Activated T-cell treated with anti-CD3 and anti-CD28 coated beads, Interleukin-2, amount 50 U/mL, for 4 hours (primary cell): ENCODE results near the gene DYRK2. TPM values are rescaled to one million over a fixed set of nuclear protein-coding genes. Genes with fewer than 3 reads are reported as not detected.
"Not testable (repeated sequence)": the region's sequence is repeated elsewhere in the genome, so short reads cannot be mapped to it uniquely, and the experiment has no call there.

ENCODE experiments used
- ATAC-seq, 2 donors: fragments of 200-7000 bp; cut with Tn5 transposase; one replicate each; pipeline ENCODE4 v1.10.0; 2021
- DNase-seq: peaks from one replicate; pipeline ENCODE4 v3.0.0-alpha.2; 2020
- H3K27me3 Mint-ChIP-seq: one replicate; pipeline ENCODE4 v1.8.0; 2021; ENCODE audit warnings: low read depth, mixed read lengths
- H3K36me3 Mint-ChIP-seq: one replicate; pipeline ENCODE4 v1.8.0; 2022; ENCODE audit warnings: mixed read lengths; ENCODE audit not compliant: insufficient read depth
- H3K4me1 Mint-ChIP-seq: one replicate; pipeline ENCODE4 v1.8.0; 2021; ENCODE audit warnings: low read depth, mixed read lengths
- H3K4me3 Mint-ChIP-seq: one replicate; pipeline ENCODE4 v1.8.0; 2021; ENCODE audit warnings: mild to moderate bottlenecking, moderate library complexity, mixed read lengths
- H3K9me3 Mint-ChIP-seq: one replicate; pipeline ENCODE4 v1.8.0; 2021; ENCODE audit warnings: mixed read lengths
- total RNA-seq, 3 donors: library from RNA; stranded (reverse); gene quantifications; one replicate each; pipeline ENCODE4 v1.2.1, GENCODE V29; 2021

Gene DYRK2
- total RNA-seq, 3 donors from 2014 or later: 37.6 to 46.5 (median 40.3) TPM

DNA sequence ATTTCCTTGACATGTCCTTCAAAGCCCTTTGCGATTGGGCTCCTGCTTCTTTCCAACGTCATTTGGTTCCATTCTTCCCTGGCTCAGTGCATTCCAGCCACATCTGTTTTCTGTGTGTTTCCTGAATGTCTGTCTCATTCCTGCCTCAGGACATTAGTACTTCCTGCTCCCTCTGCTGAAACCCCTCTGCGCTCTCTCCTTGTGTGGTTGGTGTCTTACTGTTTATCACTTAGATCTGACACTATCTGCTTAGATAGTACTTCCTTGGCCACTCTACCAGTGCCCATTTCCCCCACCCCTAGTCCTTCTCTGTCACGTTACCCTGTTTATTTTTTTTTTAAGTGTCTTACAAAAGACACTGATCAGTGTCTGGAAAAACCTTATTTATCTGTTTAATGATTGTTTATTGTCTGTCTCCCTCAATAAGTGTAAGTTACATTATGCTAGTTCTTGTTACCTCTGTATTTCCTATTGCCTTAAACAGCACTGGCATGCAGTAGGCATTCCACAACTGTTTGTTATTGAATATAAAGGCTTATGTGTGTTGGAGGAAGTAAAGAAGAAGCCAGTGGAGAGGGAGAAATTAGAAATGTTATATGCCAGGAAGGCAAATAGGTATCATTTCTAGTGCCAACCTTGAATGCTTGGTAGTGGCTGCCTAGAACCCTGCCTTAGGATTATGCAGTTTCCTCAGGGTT is 21.5 kb downstream of the DYRK2 start:
- no peak overlapping the region for H3K4me3 Mint-ChIP-seq
- H3K9me3 Mint-ChIP-seq: peaks cover 24% of the 10 kb centered on the region
- DNase-seq: no peak
- no peaks in the 10 kb centered on the region for H3K27me3 Mint-ChIP-seq
- peaks cover 28% of the 10 kb centered on the region for H3K36me3 Mint-ChIP-seq
- no peak for ATAC-seq
- peaks cover 37% of the 10 kb centered on the region for H3K4me1 Mint-ChIP-seq

DNA sequence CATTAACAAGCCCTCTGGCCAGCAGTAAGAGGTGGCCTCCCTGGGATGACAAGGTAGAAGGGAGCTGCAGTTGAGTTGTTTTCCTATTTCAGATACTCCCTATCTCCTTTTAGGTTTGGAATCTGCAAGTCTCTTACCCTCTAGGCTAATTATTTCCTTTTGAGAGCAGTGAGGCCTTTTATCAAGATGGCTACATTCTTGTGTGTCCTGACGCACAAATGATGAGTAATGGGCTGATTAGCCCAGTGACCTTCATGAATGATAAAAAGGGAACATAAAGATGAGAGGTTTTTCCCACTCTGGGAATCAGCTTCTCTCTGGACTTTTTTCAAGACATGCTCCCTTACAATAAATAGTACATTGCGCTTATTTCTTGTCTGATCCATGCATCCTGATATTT is 22.9 kb downstream of the DYRK2 start:
- H3K4me1 Mint-ChIP-seq: peaks cover 32% of the 10 kb centered on the region
- H3K4me3 Mint-ChIP-seq: no peak overlapping the region
- H3K9me3 Mint-ChIP-seq: peaks cover 24% of the 10 kb centered on the region
- ATAC-seq (no peak), DNase-seq (no peak)
- no peaks in the 10 kb centered on the region for H3K27me3 Mint-ChIP-seq
- H3K36me3 Mint-ChIP-seq: peaks cover 30% of the 10 kb centered on the region

DNA sequence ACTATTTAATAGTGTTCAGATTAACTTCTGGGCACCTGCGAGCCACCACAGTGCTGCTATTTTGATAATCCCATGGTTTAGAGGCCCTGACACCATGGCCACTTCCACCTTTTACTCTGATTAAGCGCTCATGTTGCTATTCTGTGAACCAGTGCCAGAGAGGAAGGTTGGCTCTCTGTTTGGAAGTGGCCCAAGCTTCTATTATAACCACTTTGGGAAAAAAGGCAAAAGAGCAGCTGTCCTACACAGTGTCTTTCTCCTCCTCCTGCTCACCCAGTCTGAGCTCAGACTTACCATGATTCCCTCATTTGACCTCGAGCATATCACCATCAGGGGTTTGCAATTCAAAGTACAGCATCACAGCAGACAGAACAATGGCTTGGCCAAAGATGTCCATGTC is 23.3 kb downstream of the DYRK2 start:
- no peak overlapping the region for H3K4me3 Mint-ChIP-seq
- no peaks in the 10 kb centered on the region for H3K27me3 Mint-ChIP-seq
- H3K9me3 Mint-ChIP-seq: peaks cover 24% of the 10 kb centered on the region
- H3K4me1 Mint-ChIP-seq: peaks cover 32% of the 10 kb centered on the region
- DNase-seq: no peak
- no peak for ATAC-seq
- peaks cover 30% of the 10 kb centered on the region for H3K36me3 Mint-ChIP-seq

DNA sequence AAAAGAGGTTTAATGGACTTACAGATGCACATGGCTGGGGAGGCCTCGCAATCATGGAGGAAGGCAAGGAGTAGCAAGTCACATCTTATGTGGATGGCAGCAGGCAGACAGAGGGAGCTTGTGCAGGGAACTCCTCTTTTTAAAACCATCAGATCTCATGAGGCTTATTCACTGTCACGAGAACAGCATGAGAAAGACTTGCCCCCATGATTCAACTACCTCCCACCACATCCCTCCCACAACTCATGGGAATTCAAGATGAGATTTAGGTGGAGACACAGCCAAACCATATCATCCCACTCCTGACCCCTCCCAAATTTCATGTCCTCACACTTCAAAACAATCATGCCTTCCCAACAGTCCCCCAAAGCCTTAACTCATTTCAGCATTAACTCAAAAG is 24.0 kb downstream of the DYRK2 start:
- not testable (repeated sequence) for H3K4me3 Mint-ChIP-seq

DNA sequence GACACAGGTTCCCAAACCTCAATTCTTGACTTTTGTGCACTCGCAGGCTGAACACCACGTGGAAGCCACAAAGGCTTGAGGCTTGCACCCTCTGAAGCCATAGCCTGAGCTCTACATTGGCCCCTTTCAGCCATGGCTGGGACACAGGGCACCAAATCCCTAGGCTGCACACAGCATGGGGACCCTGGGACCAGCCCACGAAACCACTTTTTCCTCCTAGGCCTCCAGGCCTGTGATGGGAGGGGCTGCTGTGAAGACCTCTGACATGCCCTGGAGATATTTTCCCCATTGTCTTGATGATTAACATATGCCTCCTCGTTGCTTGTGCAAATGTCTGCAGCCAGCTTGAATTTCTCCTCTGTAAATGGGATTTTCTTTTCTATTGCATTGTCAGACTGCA is 25.0 kb downstream of the DYRK2 start:
- not testable (repeated sequence) for H3K27me3 Mint-ChIP-seq, H3K4me3 Mint-ChIP-seq, ATAC-seq, DNase-seq
- peaks cover 22% of the 10 kb centered on the region for H3K36me3 Mint-ChIP-seq
- peaks cover 24% of the 10 kb centered on the region for H3K9me3 Mint-ChIP-seq
- H3K4me1 Mint-ChIP-seq: peaks cover 30% of the 10 kb centered on the region

More for the DNA sequence above, 24.0 kb downstream of the DYRK2 start:
- DNase-seq, H3K27me3 Mint-ChIP-seq, ATAC-seq: not testable (repeated sequence)
- H3K36me3 Mint-ChIP-seq: peaks cover 25% of the 10 kb centered on the region
- H3K4me1 Mint-ChIP-seq: peaks cover 29% of the 10 kb centered on the region
- peaks cover 24% of the 10 kb centered on the region for H3K9me3 Mint-ChIP-seq

DNA sequence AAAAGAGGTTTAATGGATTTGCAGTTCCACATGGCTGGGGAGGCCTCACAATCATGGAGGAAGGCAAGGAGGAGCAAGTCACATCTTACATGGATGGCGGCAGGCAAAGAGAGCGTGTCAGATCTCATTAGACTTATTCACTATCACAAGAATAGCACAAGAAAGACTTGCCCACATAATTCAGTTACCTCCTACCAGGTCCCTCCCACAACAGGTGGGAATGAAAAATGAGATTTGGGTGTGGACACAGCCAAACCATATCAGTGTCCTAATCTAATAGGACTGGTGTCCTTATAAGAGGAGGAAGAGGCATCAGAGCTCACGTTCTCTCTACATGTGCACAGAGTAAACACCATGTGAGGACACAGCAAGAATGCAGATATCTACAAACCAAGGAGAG is 25.9 kb downstream of the DYRK2 start:
- peaks cover 30% of the 10 kb centered on the region for H3K4me1 Mint-ChIP-seq
- H3K9me3 Mint-ChIP-seq: peaks cover 24% of the 10 kb centered on the region
- H3K4me3 Mint-ChIP-seq: no peak overlapping the region
- no peaks in the 10 kb centered on the region for H3K27me3 Mint-ChIP-seq
- H3K36me3 Mint-ChIP-seq: peaks cover 22% of the 10 kb centered on the region
- ATAC-seq (no peak), DNase-seq (no peak)

- H3K9me3 Mint-ChIP-seq: peaks cover 24% of the 10 kb centered on the region
- ATAC-seq: no peak
- H3K4me1 Mint-ChIP-seq: peaks cover 21% of the 10 kb centered on the region
- no peaks in the 10 kb centered on the region for H3K27me3 Mint-ChIP-seq
- H3K4me3 Mint-ChIP-seq: no peak overlapping the region
- DNase-seq: no peak
- H3K36me3 Mint-ChIP-seq: peaks cover 25% of the 10 kb centered on the region
Observed at GRCh38 chr12:67676624-67677023, 28.1 kb downstream of the DYRK2 start.

- Mint-ChIP-seq H3K4me1 (peaks cover 21% of the 10 kb centered on the region), H3K27me3 (no peaks in the 10 kb centered on the region), H3K36me3 (peaks cover 28% of the 10 kb centered on the region), H3K4me3 (no peak overlapping the region), H3K9me3 (peaks cover 22% of the 10 kb centered on the region)
- ATAC-seq (no peak), DNase-seq (no peak)
Observed at GRCh38 chr12:67677166-67677565, 28.6 kb downstream of the DYRK2 start.

DNA sequence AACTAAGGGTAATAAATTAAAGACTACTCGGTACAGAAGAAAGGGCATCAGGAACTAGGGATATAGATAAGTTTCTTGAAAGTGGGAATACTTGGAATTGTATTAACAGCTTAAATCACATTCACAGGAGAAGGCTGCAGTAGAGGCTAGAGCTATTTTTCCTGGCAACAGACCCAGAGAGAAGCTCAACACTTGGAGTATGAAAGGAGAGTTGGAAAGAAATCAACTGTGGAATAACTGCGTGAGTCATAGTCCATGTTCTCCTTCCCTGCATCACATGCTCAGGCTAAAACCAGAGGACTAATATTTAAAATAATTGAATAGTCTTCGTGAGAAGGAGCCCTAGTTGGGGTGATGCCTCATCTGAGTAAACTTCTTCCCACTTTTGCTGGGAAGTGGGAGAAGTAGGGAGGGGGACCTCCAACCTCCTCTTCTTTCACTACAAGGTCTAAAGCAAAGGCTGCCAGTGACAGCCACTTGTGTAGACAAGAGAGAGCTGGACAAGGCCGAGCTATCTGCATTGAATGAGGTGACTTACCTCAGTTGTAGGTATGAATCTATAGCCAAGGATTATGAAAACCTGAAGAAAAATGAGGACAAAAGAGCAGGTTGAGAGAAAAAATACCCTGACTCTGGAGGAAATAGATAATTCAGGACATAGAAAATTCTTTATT is 32.7 kb downstream of the DYRK2 start:
- Mint-ChIP-seq H3K4me1 (peaks cover 17% of the 10 kb centered on the region), H3K4me3 (no peak overlapping the region), H3K36me3 (peaks cover 16% of the 10 kb centered on the region), H3K27me3 (no peaks in the 10 kb centered on the region), H3K9me3 (no peaks in the 10 kb centered on the region)
- DNase-seq (no peak), ATAC-seq (no peak)

GRCh38 chr12:67681941-67682620 is 33.5 kb downstream of the DYRK2 start:
- no peaks in the 10 kb centered on the region for H3K9me3 Mint-ChIP-seq
- ATAC-seq (no peak), DNase-seq (no peak)
- H3K4me3 Mint-ChIP-seq: no peak overlapping the region
- H3K27me3 Mint-ChIP-seq: no peaks in the 10 kb centered on the region
- H3K36me3 Mint-ChIP-seq: peaks cover 19% of the 10 kb centered on the region
- peaks cover 12% of the 10 kb centered on the region for H3K4me1 Mint-ChIP-seq

DNA sequence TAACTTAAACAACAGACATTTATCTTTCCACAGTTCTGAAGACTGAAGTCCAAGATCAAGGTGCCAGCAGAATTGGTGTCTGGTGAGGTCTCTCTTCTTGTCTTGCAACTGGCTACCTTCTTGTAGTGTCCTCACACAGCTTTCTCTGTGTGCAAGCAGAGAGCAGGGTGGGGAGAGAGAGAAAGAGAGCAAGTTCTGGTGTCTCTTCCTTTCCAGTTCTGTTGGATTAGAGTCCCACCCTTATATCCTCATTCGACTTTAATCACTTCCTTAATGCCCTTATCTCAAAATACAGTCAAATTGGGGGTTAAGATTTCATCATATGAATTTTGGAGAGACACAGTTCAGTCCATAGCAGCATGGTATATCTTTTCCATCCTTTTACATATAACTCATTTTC is 40.8 kb downstream of the DYRK2 start:
- Mint-ChIP-seq H3K36me3 (peaks cover 11% of the 10 kb centered on the region), H3K4me3 (no peak overlapping the region), H3K27me3 (no peaks in the 10 kb centered on the region), H3K4me1 (peaks cover 3% of the 10 kb centered on the region), H3K9me3 (peaks cover 5% of the 10 kb centered on the region)
- DNase-seq (no peak), ATAC-seq (no peak)

DNA sequence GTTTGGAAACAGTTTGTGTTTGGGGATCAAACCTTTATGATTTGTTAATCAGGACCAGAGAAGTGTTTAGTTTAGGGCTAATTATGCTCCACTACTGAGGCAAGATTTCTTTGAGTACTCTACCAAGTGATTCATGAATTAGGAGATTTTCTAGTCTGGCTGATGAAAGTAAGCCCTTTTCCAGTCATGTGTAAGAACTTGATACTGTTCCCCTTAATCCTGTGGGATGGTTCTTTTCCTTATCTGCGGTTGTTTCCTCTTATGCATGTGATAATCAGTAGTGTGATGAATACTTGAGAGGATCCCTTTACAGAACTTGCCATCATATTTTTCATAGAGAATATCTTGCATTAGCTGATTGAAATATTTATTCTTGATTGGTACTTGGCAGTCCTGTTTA is 42.1 kb downstream of the DYRK2 start:
- peaks cover 7% of the 10 kb centered on the region for H3K36me3 Mint-ChIP-seq
- ATAC-seq: no peak
- peaks cover 5% of the 10 kb centered on the region for H3K9me3 Mint-ChIP-seq
- no peak for DNase-seq
- H3K4me1 Mint-ChIP-seq: peaks cover 14% of the 10 kb centered on the region
- H3K4me3 Mint-ChIP-seq: no peak overlapping the region
- no peaks in the 10 kb centered on the region for H3K27me3 Mint-ChIP-seq

DNA sequence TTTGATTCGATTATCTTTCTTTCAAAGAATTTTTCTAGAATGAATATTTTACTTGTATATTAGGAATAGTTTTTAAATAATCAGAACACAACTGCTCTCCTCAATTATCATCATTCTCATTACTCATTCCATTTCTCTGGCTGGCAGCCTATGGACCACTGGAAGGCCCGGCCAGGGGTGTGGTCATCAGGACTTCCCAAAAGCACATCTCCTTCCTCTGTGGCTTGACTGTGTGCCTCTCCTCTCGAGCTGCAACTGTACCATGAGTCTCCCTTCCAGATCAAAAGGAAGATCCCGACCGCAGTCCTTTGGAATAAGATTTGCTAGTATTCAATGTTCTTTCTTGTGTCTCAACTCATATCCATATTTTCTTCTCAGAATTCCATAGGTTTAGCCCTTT is 42.7 kb downstream of the DYRK2 start:
- Mint-ChIP-seq H3K36me3 (peaks cover 7% of the 10 kb centered on the region), H3K4me1 (peaks cover 18% of the 10 kb centered on the region), H3K27me3 (no peaks in the 10 kb centered on the region), H3K9me3 (peaks cover 5% of the 10 kb centered on the region), H3K4me3 (no peak overlapping the region)
- ATAC-seq: no peak
- no peak for DNase-seq

GRCh38 chr12:67692135-67692534 is 43.6 kb downstream of the DYRK2 start:
- Mint-ChIP-seq H3K4me1 (peaks cover 25% of the 10 kb centered on the region), H3K9me3 (peaks cover 5% of the 10 kb centered on the region), H3K36me3 (peaks cover 4% of the 10 kb centered on the region), H3K4me3 (no peak overlapping the region), H3K27me3 (no peaks in the 10 kb centered on the region)
- ATAC-seq (no peak), DNase-seq (no peak)

GRCh38 chr12:67692966-67693365 is 44.4 kb downstream of the DYRK2 start:
- Mint-ChIP-seq H3K4me1 (peaks cover 34% of the 10 kb centered on the region), H3K27me3 (no peaks in the 10 kb centered on the region), H3K36me3 (no peaks in the 10 kb centered on the region), H3K4me3 (no peak overlapping the region), H3K9me3 (no peaks in the 10 kb centered on the region)
- ATAC-seq (no peak), DNase-seq (no peak)
